DMS79 treated with DMSO at 0.1 percent for 48 hours (cell line): Measurements from ENCODE around the gene GPRC5A.

Source experiments
- DNase-seq: peaks from one replicate; lab custom pipeline; 2025; lab: John Stamatoyannopoulos, UW

Gene GPRC5A

GRCh38 chr12:12885096-12885792 is 6.1 kb upstream of the GPRC5A start:
- DNase-seq: peak; percentile 53

- DNase-seq: no peak
Measured at GRCh38 chr12:12887471-12887870, 3.9 kb upstream of the GPRC5A start.

GRCh38 chr12:12889701-12890100 is 1.7 kb upstream of the GPRC5A start:
- no peak for DNase-seq

GRCh38 chr12:12890543-12891079 is 751 bp upstream of the GPRC5A start:
- peak; percentile 74 for DNase-seq

- no peak for DNase-seq
Measured at GRCh38 chr12:12891881-12892355, 556 bp downstream of the GPRC5A start.

- no peak for DNase-seq
Measured at GRCh38 chr12:12892681-12893141, 1.3 kb downstream of the GPRC5A start.

- no peak for DNase-seq
Measured at GRCh38 chr12:12893438-12893837, 2.1 kb downstream of the GPRC5A start.

- DNase-seq: no peak
Measured at GRCh38 chr12:12896260-12896659, 4.9 kb downstream of the GPRC5A start.

GRCh38 chr12:12897302-12897701 is 5.9 kb downstream of the GPRC5A start:
- DNase-seq: no peak

GRCh38 chr12:12898136-12898717 is 6.9 kb downstream of the GPRC5A start:
- no peak for DNase-seq

- no peak for DNase-seq
Measured at GRCh38 chr12:12898911-12899511, 7.6 kb downstream of the GPRC5A start.

- no peak for DNase-seq
Measured at GRCh38 chr12:12899530-12900380, 8.4 kb downstream of the GPRC5A start.

- no peak for DNase-seq
Measured at GRCh38 chr12:12900786-12901157, 9.4 kb downstream of the GPRC5A start.

GRCh38 chr12:12901158-12901791 is 9.9 kb downstream of the GPRC5A start:
- no peak for DNase-seq

GRCh38 chr12:12902036-12902435 is 10.7 kb downstream of the GPRC5A start:
- no peak for DNase-seq

GRCh38 chr12:12903642-12904609 is 12.6 kb downstream of the GPRC5A start:
- DNase-seq: no peak

- no peak for DNase-seq
Measured at GRCh38 chr12:12907552-12907951, 16.2 kb downstream of the GPRC5A start.

GRCh38 chr12:12908252-12908651 is 16.9 kb downstream of the GPRC5A start:
- DNase-seq: no peak

GRCh38 chr12:12908711-12909110 is 17.3 kb downstream of the GPRC5A start:
- no peak for DNase-seq

GRCh38 chr12:12909228-12909994 is 18.0 kb downstream of the GPRC5A start:
- no peak for DNase-seq
